ENCODE results near the gene PRKACB.
"Not testable (repeated sequence)": the region's sequence is repeated elsewhere in the genome, so short reads cannot be mapped to it uniquely, and the experiment has no call there.

PRKACB gene

GRCh38 chr1:84280912-84281311 is 136.8 kb downstream of the PRKACB start:
- no peak overlapping the region for H3K4me3 ChIP-seq (ENCODE audit: low read depth, low read length)
- TF ChIP-seq CTCF (IDR thresholded peaks at IDR 0.05; ENCODE audit: low read depth, low read length): no peak

DNA sequence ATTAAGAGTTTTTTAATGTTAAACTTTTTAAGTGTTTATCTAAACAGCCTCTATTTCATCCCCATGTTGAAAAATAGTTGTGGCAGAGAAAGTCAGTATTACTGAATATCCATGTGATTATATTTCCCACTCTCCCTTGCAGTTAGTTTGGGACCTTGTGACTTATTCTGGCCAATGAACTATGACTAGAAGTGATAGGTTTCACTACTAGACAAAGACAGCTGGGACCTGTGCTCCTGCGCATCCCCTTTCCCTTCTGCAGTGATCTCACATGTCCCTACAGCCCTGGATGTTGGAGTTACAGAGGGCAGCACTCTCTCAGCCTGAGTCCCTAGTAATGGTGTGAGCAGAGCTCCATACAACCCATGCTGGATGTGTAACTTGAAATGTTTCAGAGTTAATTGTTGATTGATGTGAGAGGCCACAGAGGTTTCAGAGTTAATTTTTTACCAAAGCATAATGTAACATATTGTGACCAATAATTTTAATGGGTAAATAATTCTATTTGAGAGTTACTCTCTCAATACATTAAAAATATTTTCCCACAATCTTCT is 138.8 kb downstream of the PRKACB start:
- TF ChIP-seq CTCF (IDR thresholded peaks at IDR 0.05; ENCODE audit: low read depth, low read length): no peak
- H3K4me3 ChIP-seq (ENCODE audit: low read depth, low read length): no peak overlapping the region

DNA sequence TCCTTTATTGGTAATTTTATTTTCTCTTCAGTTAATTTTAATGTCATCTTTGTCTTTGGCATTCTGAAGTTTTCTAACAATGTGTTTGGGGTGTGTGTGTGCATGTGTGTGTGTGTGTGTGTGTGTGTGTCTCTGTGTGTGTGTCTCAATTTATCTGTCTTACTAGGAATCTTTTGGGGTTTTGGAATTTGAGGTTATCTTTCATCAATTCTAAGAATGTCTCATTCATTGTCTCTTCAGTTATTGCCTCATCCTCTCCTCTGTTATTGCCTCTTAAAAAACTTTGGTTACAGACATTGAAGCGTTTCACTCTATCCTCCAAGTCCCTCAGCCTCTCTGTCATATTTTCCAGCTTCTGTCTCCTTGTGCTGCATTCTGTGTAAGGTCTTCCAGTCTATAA is 139.3 kb downstream of the PRKACB start:
- TF ChIP-seq CTCF (IDR thresholded peaks at IDR 0.05; ENCODE audit: low read depth, low read length): no peak
- no peak overlapping the region for H3K4me3 ChIP-seq (ENCODE audit: low read depth, low read length)

DNA sequence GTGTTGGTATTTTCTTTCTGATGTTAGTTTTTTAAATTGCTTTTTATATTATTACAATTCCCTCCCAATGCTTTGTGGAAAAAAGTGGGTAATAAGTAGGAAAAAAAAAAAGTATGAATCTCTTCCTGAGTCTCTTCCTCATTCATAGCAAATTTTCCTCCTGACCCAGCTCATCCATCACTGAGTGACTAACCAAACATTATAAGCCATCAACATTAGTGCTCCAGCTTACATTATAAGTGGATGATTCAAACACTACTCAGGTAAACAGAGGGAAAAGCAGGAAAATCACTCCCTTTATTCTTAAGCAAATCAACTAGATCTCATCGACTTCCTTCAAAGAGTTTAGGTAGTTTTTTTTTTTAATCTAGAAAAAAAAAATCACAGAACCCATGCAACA is 142.0 kb downstream of the PRKACB start:
- TF ChIP-seq CTCF (IDR thresholded peaks at IDR 0.05; ENCODE audit: low read depth, low read length): no peak
- H3K4me3 ChIP-seq (ENCODE audit: low read depth, low read length): no peak overlapping the region

- not testable (repeated sequence) for H3K4me3 ChIP-seq (ENCODE audit: low read depth, low read length)
These were observed 143.3 kb downstream of the PRKACB start for GRCh38 chr1:84287389-84287788.
